Cardiac fibroblast (primary cell): Measurements from ENCODE around the gene CD2.

Experiments
- DNase-seq, 2 donors: peaks; one replicate each; pipeline versions ENCODE4 v3.0.0 to v3.0.0-alpha.2; 2010; ENCODE audit warnings: low read depth in 2 of 2
- H3K4me3 ChIP-seq, 2 donors: replicated peaks in 1 of 2; 1 replicate in 1 of 2; 2 replicates in 1 of 2; pipeline ENCODE4 v1.5.1; 2011; ENCODE audit warnings: low read depth in 2 of 2, low read length in 2 of 2, mild to moderate bottlenecking in 2 of 2, moderate library complexity in 1 of 2
- CTCF ChIP-seq: IDR thresholded peaks from one replicate; pipeline ENCODE4 v1.5.1; 2011; ENCODE audit warnings: low read depth, mild to moderate bottlenecking, low read length, inconsistent platforms

Gene CD2

GRCh38 chr1:116777831-116778830 is 23.9 kb downstream of the CD2 start:
- DNase-seq: peak; percentile 60 to 68
- no peak for TF ChIP-seq CTCF
- no peak overlapping the region for H3K4me3 ChIP-seq

- DNase-seq: no peak
- TF ChIP-seq CTCF: no peak
- H3K4me3 ChIP-seq: no peak overlapping the region
These were observed 26.8 kb downstream of the CD2 start for GRCh38 chr1:116781034-116781433.

- no peak overlapping the region for H3K4me3 ChIP-seq
- no peak for TF ChIP-seq CTCF
- DNase-seq: no peak
These were observed 30.8 kb downstream of the CD2 start for GRCh38 chr1:116785006-116785405.

GRCh38 chr1:116786049-116786448 is 31.8 kb downstream of the CD2 start:
- no peak for TF ChIP-seq CTCF
- no peak for DNase-seq
- H3K4me3 ChIP-seq: no peak overlapping the region

GRCh38 chr1:116791727-116792126 is 37.5 kb downstream of the CD2 start:
- H3K4me3 ChIP-seq: no peak overlapping the region
- no peak for TF ChIP-seq CTCF
- DNase-seq: no peak

- no peak overlapping the region for H3K4me3 ChIP-seq
- no peak for DNase-seq
- no peak for TF ChIP-seq CTCF
These were observed 39.2 kb downstream of the CD2 start for GRCh38 chr1:116793357-116793935.
